Activated T-cell treated with anti-CD3 and anti-CD28 coated beads, Interleukin-2, amount 50 U/mL, for 1 hour (primary cell): ENCODE data around the gene BRIP1.
A peak's percentile ranks its signal among the peaks of the same experiment; 100 is the strongest.
"Not testable (repeated sequence)": the region's sequence is repeated elsewhere in the genome, so short reads cannot be mapped to it uniquely, and the experiment has no call there.

Source experiments
- DNase-seq: peaks from one replicate; pipeline ENCODE4 v3.0.0-alpha.2; 2020

The BRIP1 gene

DNA sequence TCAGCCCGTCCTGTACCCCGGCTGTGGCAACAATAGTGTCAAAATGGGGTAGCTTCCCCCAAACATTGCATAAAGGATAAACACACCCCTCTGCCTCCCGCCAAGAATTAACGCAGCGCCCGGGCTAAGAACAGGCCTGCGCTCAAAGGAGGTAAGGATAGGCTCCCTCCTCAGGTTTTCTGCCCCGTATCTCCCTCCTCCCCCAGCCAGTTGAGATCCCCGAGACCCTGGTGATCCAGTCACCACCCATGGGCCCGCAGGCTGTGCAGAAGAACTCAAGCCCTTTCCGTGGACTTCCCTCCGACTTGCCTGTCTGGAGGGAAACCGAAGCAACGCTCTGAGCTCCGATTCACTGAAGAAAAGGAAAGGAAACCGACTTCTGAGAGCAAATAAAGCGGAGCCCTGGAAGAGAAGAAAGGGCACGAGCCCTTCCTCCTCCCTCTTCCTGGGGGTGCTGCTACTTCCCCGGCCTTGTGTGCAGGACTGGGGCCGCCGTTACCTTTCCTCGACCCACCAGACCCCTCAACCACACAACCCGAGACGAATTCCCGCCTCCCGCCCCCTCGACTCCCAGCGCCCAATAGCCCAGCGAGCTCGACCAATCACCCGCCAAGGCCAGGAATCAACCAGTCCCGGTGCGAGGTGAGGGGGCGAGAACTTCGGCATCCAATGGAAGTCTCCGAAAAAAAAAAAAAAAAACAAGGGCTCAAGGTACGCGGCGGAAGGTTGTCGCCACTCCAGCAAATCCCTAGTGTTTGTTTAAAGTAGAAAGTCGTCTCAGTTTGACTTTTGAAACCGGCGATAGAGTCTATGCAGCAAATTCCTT lies at the start of gene BRIP1:
TSS of gene BRIP1 (minus strand) at position 554 of the 826 bp plus-strand sequence. CDS start 1,989 bp downstream, outside the sequence.
- DNase-seq: peak; percentile 80

DNA sequence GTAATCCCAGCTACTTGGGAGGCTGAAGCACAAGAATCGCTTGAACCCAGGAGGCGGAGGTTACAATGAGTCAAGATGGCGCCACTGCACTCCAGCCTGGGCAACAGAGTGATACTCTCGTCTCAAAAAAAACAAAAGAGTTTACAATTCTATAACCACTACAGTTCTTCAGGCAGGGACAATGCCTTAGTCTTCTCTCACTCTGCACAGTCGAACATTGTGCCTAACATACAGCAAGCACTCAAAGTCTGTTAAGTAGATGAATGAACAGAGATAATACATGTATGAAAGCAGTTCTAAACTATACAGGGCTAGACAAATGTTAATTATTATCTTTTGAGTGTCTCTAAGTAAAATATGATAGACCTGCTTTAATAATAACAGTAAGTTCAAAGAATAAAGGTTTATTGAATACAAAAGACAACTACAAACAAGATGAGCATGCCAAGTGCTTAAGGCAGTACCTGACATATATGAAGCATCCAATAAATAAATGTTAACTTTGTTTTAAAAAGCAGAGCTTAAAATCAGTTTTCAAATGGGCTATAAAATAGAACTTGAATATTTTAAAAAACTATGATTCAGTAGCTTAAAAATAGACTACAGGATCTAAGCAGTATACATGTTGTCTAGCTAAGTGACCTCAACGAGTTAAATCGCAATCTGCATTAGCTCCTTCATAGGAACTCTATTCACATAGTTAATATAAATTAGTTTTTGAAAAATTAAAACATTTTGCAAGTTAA lies 45.1 kb upstream of the BRIP1 start:
- no peak for DNase-seq

DNA sequence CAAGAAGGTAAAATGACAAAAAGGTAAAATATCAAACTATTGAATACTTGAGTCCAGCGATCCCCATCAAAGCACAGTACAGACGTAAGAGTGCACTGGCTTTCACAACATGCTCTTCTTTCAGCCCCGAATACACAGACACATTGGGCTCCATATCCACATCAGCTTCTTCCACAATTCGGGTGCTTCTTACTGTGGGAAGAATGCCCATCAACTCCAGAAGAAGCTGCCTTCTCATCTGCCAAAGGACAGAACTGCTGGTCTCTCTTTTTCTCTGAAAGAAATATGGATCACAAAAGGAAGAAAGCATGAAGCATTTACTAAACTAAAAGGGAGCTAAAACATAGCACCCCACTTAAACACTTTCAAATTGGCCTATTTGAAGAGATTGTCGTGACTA lies 44.0 kb upstream of the BRIP1 start:
- no peak for DNase-seq

DNA sequence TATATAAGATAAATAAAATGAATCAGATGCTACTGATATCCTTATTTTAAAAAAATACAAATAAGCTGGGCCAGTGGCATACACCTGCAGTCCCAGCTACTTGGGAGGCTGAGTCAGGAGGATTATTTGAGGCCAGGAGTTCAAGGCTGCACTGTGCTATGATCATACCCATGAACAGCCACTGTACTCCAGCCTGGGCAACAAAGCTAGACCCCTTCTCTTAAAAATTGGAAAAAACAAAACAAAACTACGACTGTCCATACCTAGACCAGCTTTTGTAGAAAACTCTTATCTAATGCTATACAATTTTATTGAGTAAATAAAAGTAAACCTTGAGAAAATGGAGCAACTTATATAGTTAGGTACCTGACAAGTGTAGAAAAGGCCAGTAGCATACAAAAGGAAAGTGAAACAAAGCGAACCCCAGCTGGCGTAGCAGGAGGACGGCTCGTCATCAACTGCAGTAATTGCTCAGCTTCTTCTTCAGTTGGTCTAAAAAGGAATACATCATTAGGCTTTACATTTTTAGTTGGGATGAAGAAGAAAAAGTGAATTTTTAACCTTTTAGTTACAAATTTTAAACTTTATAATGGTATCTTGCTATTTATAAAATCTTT lies 40.9 kb upstream of the BRIP1 start:
- no peak for DNase-seq

DNA sequence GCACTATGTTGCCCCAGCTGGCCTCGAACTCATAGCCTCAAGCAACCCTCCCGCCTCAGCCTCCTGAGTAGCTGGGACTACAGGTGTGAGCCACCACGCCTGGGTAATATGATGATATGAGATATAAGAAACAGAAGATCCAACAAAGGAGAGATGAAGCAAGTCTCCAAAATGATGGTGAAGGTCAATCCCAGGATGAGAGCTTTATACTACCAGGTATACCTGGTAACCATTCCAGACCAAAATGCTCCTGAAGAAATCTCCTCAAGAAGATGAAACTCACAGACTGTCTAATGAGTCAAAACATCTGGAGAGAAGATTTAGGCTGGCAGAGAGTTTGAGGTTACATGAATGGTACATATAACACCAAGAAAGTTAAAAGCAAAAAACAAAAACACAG lies 39.9 kb upstream of the BRIP1 start:
- no peak for DNase-seq

DNA sequence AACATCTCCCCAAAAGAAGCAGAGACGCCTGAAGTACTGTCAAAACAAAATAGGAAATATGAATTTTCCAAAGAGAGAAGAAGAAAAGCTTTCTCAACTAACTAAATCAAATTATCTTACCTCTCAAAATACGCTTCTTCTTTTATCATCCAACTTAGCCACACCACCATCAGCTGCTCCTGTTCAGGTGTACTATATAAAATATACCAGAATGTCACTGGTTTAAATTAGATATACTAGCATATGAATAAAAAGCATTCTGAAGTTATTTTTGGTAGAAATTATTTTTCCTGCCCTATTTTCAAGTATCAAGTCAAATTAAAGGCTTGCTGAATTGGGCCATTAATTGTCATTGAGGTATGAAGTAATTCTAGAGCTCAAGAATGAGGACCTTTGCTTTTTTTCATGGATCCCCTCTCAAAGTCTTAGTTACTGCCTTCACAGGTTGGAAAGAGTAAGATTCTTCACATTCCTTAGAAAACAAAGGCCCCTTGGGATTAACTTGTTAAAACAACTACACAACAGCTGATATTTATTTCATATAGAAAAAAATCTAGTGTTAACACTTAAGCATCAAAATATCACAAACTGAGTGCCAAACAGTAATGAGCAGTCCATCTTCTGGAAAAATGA lies 34.3 kb upstream of the BRIP1 start:
- no peak for DNase-seq

DNA sequence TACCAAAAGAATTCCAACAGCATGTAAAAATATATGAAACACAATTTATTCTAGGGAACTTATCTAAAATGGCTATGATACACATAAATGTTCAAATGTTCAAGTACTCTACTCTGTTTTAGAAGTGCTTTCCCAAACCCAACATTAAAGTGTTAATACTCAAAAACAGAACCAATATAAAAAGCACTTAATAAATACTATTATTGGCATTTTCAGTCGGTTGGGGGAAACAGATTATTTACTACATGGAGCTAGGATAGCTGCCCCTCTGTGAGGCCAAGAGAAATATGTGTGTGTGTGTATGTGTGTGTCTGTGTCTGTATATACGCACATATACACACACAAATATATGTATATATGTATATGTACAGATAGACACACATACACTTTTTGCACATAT lies 32.1 kb upstream of the BRIP1 start:
- no peak for DNase-seq

DNA sequence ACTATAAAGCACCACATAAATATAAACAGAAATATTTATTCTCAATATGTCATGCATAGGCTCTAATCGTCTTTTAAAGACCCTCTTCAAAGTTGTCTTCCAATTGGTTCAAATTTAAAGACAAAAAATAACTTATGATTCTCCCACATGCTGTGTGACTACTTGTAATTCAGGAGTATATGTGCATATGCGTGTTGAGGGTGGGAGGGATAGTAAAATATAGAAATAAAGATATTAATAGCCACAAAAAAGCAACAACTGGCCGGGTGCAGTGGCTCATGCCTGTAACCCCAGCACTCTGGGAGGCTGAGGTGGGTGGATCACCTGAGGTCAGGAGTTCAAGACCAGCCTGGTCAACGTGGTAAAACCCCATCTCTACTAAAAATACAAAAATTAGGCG lies 31.0 kb upstream of the BRIP1 start:
- DNase-seq: not testable (repeated sequence)

DNA sequence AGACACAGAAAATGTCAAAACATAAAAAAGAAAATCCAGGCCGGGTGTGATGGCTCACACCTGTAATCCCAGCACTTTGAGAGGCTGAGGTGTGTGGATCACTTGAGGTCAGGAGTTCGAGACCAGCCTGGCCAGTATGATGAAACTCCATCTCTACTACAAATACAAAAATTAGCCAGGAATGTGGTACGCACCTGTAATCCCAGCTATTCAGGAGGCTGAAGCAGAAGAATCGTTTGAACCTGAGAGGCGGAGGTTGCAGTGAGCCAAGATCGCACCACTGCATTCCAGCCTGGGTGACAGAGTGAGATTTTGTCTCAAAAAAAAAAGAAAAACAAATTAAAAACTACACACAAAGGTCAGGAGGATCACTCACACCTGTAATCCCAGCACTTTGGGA lies 24.4 kb upstream of the BRIP1 start:
- DNase-seq: not testable (repeated sequence)

DNA sequence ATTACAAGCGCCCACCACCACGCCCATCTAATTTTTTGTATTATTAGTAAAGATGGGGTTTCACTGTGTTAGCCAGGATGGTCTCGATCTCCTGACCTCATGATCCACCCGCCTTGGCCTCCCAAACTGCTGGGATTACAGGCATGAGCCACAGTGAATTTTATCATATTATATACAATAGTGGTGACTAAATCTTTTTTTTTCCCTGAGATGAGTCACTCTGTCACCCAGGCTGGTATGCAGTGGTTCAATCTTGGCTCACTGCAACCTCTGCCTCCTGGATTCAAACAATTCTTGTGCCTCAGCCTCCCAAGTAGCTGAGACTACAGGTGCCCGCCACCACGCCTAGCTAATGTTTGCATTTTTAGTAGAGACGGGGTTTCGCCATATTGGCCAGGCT lies 22.5 kb upstream of the BRIP1 start:
- DNase-seq: not testable (repeated sequence)

DNA sequence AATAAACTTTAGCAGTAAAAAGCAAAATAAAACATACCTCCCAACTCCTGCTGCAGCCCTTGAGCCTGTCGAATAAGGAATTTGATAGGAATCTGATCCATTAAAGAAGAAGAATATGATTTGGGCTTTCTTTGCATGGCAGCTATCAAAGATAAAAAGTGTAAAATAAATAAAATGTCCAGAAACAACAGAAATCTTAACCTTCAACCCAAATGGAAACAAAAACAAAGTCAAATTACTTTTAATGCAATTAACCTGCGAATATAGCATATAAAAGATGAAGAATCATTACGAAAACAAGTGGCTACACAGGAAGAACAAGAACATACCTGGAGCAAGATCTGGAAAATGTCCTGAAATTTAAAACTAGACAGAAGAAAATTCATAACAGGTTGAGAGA lies 21.5 kb upstream of the BRIP1 start:
- DNase-seq: no peak

DNA sequence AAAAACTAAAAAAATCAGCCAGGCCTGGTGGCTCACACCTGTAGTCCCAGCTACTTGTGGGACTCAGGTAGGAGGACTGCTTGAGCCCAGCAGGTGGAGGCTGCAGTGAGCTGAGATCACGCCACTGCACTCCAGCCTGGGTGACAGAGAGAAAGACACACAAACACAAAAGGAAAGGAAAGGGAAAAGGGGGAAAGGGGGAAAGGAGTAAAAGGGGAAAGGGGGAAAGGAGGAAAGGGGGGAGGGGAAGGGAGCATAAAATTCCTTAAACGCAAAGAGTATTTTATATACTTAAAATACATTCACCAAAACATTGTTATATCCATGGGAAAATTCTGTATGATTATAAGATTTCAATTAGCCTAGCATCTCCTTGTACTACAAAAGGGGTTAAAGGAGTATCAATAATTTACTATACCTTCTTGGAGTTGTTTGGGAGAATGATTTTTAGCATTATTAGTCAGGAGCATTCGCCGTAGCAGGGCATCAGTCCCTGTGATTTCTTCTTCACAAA lies 17.3 kb upstream of the BRIP1 start:
- no peak for DNase-seq

DNA sequence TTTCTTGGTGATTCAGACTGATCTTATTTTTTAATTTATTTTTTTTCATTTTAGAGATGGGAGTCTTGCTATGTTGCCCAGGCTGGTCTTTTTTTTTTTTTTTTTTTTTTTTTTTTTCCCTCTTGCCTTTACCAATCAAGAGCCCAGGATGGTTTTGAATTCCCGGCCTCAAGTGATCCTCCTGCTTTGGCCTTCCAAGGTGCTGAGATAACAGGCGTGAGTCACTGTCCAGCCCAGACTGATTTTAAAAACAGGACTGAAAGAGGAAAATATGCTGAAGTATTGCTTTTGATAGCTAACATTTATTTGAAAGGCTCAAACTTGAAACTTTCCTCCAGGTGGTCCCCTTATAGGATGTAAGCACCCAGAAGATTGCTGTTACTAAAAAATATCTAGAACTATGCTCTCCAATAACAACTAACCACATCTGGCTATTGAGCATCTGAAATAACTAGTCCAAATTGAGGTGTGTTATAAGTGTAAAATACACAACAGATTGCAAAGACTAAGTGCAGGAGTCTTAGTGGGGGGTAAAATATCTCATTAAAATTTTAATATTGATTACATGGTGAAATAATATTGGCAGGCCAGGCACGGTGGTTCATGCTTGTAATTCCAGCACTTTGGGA lies 15.8 kb upstream of the BRIP1 start:
- DNase-seq: no peak

DNA sequence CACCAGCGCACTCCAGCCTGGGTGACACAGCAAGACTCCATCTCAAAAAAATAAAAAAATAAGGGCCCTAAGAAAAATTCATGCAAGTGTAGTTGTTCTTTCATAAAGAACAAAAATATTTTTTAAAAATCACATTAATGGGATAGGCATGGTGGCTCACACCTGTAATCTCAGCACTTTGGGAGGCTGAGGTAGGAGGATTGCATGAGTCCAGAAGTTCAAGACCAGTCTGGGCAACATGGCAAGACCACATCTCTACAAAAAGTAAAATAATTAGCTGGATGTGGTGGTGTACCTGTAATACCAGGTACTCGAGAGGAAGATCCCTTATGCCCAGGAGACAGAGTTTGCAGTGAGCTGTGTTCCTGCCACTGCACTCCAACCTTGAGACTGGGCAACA lies 15.2 kb upstream of the BRIP1 start:
- DNase-seq: no peak

DNA sequence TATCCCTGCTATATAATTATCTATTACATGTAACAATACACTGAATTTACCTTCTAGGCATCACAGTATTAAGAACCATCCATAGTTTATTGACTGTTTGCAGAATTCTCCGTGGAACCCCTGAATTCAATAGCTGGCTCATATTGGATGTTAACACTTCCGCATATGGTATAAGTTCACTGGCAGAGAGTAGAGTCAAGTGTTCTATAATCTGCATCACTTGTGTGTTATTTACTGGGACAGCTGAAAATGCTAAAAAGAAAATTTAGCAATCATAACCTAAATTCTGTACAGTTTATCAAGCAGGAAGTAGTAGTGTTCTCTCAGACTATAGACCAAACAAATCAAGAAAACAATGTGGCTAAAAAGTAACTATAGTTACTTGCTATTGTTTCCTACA lies 14.5 kb upstream of the BRIP1 start:
- no peak for DNase-seq

DNA sequence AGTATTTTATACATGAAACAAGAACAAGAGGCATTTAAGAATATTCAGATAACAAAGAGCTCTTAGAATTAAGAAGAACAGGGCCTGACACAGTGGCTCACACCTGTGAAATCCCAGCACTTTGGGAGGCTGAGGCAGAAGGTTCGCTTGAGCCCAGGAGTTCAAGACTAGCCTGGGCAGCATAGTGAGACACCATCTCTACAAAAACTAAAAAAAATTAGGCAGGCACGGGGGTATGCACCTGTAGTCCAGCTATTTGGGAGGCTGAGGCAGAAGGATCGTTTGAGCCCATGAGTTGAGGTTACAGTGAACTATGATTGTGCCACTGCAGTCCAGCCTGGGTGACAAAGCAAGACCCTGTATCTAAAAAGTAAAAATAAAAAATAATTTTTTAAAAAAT lies 12.5 kb upstream of the BRIP1 start:
- no peak for DNase-seq

DNA sequence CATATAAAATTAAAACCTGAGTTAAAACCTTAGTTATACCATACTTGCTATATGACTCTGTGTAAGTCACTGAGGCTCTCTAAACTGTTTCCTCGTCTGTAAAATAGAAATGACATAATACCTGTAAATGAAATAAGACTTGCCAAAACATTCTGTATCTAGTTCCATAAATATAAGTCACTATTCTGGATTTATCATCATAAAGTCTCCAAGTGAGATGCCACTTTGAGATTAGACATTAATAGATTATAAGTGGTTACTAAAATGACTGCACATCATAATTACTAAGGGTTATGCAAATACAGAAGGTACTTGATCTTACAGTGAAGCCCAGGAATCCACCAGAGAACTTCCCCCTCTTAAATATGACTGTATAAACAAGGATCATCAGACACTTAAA lies 12.0 kb upstream of the BRIP1 start:
- DNase-seq: no peak

DNA sequence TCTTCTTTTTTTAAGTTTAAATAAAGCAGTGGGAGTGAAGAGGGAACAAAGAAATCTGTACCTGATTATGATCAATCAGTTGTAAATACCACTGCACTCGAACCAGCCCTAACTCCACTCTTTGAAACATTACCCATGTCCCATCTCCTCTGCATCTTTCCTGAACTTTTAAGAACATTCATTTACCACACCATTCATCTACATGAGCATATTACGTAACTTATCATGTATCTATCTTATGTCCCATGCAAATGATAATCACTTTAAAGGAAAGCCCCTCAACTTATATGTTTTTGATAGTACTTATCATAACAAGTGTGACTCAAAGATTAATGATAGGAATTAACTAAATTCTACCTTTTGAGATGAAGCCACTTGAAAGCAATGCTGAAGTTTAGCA lies 10.7 kb upstream of the BRIP1 start:
- no peak for DNase-seq

DNA sequence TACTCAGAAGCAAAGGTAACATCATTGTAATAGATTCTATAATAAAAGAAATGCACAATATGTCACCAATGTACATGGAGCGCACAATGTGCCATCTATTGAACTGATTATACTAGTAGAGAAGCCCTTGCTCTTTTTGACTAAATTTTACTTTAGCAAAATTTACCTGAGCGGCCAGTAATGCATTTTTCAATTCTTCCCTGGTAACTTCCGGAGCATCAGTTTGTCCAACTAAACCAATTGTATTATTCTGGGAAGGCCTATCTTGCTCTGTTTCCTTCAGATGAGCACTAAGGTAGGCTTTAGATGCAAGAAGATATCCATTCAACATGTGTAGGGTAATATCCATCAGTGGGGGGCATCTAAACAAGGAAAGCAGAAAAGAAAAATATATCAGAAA lies 8.8 kb upstream of the BRIP1 start:
- no peak for DNase-seq

DNA sequence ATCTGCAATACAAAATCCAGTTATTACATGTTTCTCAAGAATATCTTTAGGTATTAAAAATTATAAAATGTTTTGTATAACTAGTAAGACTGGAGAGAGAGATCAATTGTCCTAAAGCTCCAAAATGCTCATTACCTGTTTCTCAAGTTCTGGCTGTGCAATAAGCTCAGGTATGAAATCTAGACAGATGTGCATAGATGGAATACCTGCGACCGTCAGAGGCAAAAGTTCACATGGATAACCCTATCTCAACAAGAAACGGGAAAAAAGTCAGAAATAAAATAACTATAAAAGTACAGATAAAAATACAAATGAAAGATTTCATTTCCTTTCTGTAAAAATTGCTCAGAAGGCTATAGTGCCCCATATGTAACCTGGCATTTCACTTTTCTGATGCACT lies 5.8 kb upstream of the BRIP1 start:
- DNase-seq: no peak

DNA sequence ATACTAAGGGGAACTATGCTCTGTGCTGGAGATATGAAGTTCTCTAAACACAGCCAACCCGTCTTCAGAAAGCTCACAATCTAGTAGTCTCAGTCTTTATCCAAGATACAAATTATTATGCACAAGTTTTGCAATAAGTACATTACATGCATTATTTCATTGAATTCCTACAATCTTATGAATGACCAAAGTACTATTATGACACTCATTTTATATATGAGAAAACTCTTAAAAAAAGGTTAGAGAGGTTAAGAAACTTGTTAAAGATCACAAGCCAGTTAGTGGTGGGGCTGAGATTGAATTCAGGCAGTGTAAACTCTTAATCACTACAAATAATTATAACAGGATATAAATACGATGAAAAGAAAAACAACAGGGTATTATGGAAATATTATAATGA lies 4.7 kb upstream of the BRIP1 start:
- no peak for DNase-seq

DNA sequence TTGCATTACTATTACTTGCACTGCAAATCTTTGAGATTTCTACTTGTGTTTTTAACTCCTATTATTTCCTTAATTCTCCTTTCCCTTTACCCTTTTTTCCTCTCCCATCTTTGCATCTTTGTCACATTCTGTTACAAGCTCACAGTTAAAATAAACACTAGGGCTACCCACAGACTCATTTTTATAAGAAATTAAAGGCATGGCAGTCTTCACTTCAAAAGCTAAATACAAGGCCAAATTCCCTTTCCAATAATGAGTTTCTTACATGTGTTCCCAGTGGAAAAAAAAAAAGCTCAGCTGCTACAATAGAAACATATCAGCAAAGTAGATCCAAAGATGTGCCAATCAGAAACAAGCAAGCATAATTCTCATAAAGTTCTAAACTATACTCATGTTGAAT lies 3.7 kb upstream of the BRIP1 start:
- DNase-seq: no peak

DNA sequence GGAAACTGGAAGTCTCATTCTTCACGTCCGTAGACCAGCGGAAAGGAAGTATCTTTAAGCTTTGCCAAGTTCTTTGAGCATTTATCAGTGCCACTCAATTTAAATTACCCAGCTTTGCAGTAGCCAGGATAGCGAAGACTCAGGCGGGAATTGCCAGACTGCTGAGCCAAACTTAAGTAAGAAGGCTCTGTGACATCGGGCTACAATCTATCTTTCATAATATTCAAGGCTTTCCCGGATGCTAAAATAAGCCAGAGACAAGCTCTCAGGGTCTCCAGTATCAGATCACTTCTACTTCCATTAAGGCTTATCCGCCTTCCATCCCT lies 436 bp upstream of the BRIP1 start:
- DNase-seq: no peak
